HG02884 (cell line): Measurements from ENCODE around the gene SH2D7.

Experiments
- ATAC-seq: cut with Tn5 transposase; IDR thresholded peaks from one replicate; pipeline ENCODE4 v1.9.1; 2021; ENCODE audit warnings: mild to moderate bottlenecking, moderate library complexity; ENCODE audit not compliant: unreplicated experiment

SH2D7 gene

DNA sequence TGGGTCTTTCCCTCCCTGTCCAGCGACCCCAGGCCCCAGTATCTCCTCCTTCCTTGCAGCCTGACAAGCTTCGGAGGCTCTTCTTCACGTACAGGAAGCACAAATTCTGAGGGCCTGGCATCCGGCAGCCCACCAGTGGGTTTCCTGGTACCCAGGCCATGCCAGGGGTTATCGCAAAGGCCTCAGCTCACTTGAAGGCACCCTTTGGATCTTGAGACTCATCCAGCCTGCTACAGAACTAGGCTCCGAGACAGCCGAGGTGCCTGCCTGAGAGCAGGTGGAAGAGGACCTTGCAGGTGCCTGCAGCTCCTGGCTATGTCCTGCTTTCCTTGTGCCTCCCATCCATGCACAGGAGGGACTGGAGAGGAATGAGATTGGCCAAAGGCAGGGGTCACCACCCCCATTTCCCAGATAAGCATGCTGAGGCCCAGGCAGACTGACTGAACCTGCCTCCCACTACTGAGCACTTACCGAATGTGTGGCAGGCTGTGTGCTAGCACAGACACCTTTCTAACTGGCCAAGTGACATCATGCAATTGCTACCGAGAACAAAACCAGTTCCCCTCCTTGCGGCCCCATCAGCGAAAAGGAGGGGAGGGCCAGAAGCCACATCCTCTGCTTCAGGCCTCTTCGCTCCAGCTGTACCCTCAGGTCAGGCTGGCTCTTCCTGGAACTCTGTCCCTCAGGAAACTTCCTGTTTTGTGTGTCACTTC is 11.2 kb downstream of the SH2D7 start:
- ATAC-seq: peak; percentile 69

DNA sequence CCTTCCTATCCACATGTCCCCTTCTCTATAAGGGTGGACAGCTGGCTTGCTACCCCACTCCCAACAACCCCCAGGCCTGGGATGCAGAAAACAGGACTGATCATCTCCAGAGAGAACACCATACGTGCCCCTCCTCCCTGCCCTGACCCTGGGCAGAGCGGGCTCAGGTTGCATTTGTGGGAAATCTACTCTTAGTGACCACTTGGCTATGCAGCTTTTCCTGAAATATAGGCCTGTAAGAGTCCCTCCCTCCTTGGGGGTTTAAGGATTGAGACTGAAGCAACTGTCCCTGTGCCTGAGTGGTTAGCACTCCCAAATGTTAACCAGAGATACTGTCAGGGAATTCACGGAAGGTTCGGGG is 11.7 kb downstream of the SH2D7 start:
- ATAC-seq: no peak

DNA sequence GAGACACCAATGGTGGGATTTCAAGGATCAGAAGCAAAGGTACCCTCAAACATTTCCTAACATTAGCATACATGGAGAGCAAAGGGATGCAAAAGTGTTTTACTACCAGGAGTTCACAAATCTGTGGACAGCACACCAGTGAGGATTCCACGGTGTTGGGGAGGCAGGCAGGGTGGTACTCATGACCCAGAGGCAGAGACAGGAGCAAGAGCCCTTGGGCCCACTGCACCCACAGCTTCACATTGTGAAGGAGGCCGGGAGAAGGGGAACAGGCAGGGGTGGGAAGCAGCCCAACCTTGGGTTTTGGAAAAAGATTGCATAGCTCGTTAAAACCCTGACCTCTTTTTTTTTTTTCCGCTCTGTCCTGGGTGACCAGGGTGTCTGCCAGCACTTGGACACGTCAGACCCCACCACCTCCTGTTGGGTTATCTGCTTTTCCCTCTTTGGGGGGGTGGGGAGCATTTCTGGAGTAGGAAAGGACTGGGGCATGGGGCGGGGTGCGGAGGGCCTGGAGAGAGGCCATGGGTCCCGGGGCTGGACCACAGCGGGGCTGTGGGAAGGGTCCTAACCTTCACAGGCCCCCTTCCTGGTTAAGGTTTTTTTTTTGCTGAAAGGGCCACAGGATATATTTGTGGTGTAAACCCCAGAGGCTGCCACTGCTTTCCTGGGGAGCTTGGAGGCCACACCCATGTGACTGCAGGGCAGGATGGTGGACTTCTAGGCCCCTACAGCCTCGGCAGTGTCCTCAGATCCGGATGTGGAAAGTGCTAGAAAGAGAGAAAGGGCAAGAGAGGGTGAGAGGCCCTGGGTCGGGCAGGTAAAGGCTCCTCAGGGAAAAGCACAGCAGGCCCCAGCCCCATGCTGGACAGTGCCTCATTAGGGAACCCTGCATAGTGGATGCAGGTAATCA is 12.5 kb downstream of the SH2D7 start:
- no peak for ATAC-seq

DNA sequence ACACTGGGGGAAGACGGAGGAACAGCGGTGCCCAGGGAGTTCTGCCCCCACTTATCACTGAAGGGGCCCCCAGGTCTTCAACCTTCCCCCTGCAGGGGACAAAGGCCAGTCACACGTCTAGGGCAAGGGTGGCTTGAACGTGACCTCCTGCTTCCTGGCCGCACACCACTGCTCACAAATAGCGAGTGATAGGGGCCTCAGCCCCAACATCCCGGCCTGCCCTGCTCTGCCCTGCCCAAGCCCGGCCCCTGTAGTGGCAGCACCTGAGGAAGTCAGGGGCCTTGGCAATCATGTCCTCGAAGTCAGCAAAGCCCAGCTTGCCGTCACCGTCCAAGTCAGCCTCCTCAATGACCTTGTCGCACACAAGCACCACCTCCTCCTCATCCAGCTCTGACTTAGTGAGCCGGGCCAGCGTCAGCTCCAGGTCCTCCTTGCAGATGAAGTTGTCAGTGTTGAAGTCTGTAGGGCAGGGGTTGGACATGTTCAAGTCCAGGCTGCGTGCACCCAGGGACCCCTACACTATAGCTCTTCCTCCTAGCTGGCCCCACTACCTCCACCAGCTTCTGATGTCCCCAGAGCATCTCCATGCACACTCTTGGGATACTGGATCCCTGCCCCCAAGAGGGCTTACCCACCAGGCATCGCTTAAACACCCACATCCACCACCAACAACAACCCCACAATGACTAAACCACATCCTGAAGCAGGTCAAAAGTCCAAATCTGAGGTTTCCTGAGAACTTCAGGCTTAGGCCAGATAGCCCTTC is 13.3 kb downstream of the SH2D7 start:
- no peak for ATAC-seq

DNA sequence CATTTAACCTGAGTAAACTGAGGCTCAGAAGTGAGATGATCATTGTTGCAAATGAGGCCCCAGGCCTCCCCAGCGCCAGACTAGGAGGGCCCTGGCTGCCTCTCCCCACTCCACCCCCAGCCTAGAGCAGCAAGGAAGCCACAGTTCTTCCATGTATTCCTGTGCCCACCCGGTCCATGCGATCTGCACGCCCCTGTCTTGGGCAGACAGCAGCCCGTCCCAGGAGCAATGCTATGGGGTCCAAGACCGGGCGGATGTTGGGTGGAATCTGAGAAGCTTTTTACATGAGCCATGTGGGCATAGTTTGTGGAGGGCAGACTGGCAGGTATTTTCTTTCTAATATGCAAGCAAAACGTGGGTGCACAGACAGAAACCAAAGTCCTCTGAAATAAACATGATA is 15.1 kb downstream of the SH2D7 start:
- no peak for ATAC-seq

DNA sequence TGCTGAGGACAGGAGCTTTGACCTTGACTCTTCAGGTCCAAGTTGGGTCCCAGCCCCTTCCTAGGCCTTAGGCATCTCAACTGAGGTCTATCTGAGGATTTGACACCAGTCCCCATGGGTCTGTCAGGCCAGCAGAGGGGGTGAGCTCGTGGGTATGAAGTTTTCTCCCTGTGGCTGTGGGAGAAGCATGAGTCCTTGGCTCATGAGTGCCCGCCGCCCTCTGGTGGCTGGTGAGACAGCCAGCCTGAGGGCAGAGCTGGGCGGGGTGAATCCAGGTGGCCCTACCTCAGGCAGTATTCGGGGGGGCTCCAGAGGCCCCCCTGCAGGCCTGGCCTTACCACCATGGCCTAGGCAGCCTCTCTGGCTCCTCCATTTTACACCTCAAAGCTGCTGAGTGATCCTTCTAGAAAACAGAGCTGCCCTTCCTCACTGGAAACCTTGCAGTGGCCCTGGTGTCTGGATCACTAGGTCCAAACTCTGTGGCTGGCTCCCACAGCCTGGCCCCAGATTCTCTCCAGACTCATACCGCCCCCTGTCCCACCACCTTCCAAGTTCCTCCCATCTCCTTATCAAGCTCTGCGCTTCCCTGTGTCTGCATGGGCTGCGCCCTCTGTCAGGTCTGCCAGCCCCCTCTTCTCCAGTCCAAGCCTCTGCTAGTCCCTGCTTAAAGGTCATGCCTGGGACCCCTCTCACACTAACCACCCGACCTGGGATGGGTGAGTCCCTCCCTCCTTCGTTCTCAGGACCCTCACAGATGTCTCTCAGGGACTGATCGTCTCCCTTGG is 16.1 kb downstream of the SH2D7 start:
- ATAC-seq: no peak

DNA sequence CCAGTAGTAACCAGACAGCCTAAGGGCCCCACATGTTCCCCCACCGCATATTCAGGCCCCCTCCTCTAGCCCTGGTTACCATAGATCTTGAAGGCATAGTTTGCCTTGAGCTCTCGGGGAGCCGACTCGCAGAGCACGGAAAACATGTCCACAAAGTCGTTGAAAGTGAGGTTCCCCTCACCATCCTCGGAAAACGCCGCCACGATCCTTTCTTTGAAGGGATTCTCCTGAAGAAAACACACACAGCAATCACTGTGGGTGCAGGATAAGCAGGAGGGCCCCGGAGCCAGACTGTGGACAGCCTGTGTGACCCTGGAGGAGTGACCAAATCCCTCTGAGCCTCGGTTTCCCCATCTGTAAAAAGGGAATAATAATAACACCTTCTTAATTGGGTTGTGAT is 16.8 kb downstream of the SH2D7 start:
- no peak for ATAC-seq

DNA sequence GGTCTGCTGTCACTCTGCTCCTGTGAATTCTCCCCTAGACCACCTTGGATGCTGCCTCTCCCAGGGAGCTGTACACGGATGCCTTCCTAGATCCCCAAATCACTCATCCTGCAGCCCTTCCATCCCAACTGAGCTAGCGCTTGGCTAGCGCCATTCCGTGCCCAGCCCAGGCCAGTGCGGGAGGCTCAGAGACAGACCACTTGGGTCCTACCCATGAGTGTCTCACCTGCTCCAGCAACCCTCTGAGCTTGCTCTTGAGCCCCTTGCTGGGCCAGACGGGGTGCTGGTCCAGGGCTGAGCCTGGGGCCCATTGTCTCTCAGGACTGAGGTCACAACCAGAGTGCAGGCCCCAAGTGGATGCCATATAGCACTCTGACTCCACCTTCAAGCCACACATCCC is 17.7 kb downstream of the SH2D7 start:
- ATAC-seq: no peak

DNA sequence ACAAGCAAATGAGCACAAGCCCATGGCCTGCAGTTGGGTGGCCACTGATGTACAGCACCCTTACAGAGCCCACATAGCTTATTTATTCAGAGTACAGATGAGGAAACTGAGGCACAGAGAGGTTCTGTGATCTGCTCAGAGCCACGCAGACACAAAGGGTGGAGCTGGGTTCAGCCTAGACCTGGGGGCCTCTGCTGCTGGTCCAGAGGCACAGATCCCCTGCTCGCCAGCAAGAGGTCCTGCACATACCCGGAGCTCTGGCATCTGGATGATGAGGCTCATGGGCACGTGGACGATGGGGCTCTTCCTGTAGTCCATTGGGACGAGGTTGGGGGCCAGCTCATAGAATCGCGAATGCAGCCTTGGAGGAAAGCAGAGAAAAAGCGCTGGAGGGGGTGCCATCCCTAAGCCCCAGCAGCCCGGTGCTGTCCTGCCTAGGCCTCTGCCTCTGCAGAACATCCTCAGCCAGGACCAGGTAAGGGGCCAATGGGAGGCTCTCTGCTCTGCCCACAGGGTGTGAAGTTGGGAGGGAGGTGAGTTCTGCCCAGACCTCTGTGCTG is 18.6 kb downstream of the SH2D7 start:
- ATAC-seq: no peak

DNA sequence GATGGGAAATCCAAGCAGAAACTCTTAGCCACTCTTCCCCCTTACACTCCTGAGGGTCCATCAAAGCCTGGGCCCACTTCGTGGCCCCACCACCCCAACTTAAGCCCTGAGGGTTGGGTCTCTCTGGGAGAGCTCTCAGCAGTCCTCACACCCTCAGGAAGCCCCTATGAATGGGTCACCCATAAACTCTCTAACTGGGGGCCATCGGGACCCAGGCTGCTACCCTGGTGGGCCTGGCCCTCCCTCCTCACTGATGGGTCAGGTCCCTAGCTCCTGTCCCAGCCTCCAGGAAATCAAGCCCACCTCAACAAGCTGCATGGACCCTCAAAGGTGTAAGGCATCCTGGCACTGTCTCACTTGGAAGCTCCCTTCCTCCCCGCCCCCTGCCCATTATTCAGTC is 19.4 kb downstream of the SH2D7 start:
- no peak for ATAC-seq

DNA sequence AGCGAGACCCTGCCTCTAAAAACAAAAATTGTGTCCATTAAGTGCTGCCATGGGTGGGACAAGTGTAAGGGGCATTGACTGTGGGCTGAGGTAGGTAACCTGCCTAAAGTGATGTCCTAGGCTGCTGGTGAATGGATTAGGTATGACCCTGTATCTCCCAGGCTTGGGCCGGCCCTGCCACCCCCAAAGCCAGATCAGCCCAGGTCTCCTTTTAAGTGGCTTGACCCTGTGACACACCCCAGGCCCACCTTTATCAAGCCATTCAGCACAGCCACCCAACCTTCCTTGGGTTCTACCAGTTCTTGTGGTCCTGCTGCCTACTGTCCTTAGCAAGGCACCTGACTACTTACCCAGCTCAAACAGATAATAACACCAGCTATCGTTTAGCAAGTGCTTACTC is 20.2 kb downstream of the SH2D7 start:
- no peak for ATAC-seq

DNA sequence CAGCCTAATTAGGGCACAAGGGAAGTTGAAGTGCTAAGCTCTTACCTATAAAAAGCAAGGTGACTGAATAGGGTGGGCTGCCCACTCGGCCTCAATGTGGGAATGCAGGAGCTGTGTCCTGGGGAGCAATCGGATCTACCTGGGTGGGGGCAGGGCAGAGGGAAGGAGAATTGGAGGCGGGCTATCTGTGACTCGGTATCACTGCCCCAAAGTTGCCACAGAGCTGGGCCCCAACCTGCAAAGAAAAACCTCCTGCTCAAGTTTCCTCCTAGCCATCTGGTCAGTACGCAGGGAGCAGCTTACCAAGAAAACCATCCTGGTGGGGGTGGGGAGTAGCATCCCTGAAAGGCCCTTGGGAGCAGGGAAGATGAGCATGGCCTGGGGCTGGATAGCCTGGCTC is 28.2 kb downstream of the SH2D7 start:
- no peak for ATAC-seq

DNA sequence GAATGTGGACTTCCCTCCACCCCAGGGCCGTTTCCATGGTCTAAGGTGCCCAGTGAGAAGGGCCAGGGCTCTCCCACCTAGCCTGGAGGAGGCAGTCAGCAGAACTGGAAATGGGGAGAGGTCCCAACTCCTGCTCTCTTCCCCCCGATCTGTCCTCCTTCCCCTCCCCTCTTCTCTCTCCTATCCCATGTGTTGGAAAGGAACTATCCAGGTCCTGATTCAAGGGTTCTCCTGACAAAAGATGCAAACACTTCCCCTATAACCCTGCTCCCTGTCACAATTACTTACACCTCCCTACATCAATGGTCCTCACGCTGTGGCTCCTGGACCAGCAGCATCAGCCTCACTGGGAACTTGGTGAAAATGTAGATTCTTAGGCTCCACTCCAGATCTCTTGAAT is 32.9 kb downstream of the SH2D7 start:
- no peak for ATAC-seq

DNA sequence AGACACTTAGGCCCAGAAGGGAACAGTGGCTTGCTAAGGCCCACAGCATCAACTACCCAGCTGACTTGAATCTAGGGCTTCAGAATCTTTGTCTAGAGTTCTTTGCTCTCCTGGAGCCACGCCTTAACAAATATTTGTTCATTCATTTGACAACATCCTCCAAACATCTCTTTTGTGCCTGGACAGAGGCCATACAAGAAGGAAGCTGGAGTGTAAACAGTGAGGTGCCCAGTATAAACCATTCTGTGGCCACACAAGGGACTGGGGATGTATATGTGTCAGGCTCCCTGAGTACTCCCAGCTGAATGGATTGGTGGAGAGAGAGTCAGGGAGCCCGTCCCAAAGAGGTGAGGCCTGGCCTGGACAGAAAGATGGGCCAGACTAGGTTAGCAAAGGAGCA is 35.5 kb downstream of the SH2D7 start:
- ATAC-seq: no peak

DNA sequence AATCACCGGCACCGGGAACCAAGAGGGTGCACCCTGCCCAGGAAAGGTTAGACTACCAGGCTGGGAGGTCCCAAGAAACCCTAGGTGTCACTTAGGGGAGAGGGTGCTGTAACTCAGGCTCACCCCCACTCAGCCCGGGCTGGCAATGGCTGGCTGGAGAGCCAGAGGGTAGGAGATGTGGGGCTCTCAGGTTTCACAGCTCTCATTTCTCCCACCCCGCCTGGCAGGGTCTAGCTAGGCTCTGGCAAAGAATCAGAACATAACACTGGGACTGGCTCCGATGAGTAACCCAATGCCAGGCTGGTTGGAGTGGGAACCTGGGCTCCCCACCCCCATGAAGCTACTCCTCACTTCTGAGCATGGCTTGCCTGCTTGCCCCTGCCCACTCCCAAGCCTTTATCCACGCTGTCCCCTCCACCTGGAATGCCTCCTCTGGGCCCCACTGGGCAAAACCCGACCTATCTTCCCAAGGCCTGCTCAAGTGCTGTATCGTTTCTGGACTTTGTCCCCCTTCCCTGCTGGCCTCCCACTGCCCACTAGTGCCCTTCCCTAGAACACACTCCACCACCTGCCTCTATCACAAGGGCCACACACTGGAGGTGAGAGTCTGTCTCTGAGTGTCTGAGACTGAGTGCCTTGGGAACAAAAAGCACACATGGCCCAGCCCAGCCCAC is 36.9 kb downstream of the SH2D7 start:
- ATAC-seq: no peak

DNA sequence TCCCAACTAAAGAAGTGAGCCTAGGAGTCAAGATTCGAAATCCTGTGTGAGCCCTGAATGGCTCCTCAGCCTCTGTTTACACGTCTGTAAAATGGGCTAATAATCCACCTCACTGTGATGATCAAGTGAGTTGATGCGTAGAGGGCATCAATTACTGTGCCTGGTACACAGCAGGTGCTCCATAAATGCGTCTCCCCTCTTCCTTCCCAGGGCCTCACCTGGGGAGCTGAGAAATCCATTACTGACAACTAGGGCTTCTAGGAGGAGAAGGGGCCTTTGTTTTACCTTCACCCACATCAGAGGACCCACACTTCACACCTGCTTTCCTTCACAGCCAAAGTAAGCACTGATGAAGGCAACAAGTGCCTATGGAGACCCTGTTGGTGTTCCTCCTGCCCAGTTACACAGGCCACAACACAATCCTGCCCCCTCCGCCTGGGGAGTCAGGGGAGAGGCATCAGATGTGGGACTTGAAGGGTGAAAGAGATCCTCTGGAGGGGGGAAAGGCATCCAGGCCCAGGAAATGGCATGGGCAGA is 37.5 kb downstream of the SH2D7 start:
- ATAC-seq: no peak

DNA sequence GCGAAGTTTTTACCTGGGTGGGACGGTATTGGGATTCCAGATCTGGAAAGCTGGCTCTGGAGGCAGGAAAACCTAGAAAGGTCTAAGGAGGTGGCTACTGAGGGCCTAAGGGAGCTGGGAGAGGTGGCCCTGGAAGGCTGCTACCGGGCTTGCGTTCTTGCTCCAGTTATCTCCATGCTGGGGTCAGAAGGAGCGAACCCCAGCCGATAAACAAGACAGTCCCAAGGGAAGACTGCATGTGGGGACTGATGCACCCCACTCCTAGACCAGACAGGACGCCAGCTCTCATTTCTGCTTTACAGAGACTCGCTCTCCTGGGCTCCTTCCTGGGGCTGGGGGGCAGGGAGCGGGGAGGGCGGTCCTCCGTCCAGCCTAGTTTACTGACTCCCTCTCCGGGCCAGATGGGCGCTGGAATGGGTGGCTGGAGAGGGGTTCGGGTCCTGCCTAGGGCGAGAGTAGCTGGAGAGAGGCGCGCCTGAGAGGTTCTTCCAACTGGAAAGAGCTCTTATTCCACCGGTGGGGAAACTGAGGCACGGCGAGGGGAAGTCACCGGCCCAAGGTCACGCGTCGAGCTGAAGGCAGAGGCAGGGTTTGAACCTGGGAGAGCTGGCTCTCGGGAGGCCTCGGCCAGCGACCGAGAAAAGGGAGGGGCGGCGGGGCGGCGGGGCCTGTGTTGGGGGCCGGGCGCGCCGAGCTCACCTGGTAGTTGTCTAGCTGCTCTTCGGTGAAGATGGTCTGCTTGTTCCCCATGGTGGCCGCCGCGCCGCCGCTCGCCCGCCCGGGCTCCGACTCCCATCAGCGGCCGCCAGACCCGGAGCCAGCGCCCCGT is 38.3 kb downstream of the SH2D7 start:
- ATAC-seq: no peak

DNA sequence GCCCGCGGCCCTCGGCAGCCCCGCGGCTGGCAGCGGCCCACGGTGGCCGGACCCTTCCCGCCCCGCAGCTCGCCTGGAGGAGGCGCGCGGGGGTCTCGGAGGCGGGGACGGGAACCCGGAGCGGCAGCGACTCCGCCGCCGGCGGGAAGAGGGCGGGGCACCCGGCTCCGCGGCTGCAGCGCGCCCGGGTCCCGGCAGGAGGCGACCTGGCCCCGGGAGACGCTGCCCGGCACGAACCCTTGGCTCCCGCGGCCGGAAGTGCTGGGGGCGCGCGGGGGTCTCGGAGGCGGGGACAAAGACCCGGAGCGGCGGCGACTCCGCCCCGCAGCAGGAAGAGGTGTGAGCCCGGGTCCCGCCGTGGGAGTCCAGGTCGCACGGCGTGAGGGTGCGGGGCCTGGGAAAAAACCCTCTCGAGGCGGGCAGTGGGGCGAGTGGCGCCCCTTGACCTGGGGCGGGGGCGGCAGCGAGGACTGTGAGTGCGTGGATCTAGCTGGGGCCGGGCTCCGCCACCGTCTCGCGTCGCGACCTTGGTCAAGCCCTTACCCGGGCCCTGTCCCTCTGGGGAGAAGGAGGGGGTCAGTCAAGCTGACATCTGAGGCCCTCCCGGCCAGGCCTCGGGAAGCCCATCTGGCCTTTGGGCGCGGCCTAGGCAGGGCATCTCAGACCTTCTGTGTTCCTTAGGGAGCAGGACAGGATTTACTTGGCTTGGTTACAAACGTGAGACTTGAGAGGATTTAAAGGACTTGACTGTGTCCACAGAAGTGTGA is 39.1 kb downstream of the SH2D7 start, which contains the start of gene CIB2:
Gene CIB2 (minus strand): TSS at position 151 of the 767 bp plus-strand sequence. CDS start 230 bp downstream, outside the sequence.
- no peak for ATAC-seq
